NOMO-1 (cell line): ENCODE results near the gene NUDCD2.

Experiments used
- DNase-seq, 2 experiments: peaks; one replicate each; lab custom pipeline; 2025; ENCODE audit not compliant: unreplicated experiment in 2 of 2; lab: John Stamatoyannopoulos, UW

NUDCD2 gene

GRCh38 chr5:163459819-163460561 is at the start of gene NUDCD2:
Gene NUDCD2, minus strand, starts transcription at chr5:163460102. Its CDS starts 52 bp downstream, at chr5:163460050.
- DNase-seq: peak; percentile 96 to 98

- DNase-seq: no peak
Observed at GRCh38 chr5:163509291-163509951, 49.5 kb upstream of the NUDCD2 start.

GRCh38 chr5:163508753-163509152 is 48.9 kb upstream of the NUDCD2 start:
- no peak for DNase-seq

- DNase-seq: peak in 1 of 2 experiments; percentile 28
Observed at GRCh38 chr5:163506726-163507125, 46.8 kb upstream of the NUDCD2 start.

GRCh38 chr5:163506095-163506457 is 46.2 kb upstream of the NUDCD2 start:
- no peak for DNase-seq

- peak; percentile 94 to 98 for DNase-seq
Observed at GRCh38 chr5:163505368-163506094, 45.6 kb upstream of the NUDCD2 start, which contains the start of gene MAT2B. Gene MAT2B, plus strand, starts transcription at chr5:163505619. Its CDS starts 68 bp downstream, at chr5:163505687.

- DNase-seq: no peak
Observed at GRCh38 chr5:163505049-163505367, 45.1 kb upstream of the NUDCD2 start.

GRCh38 chr5:163504079-163504931 is 44.4 kb upstream of the NUDCD2 start:
- DNase-seq: peak; percentile 38 to 66

GRCh38 chr5:163503106-163504078 is 43.5 kb upstream of the NUDCD2 start:
- DNase-seq: peak; percentile 39 to 68

- no peak for DNase-seq
Observed at GRCh38 chr5:163502521-163502920, 42.6 kb upstream of the NUDCD2 start.

GRCh38 chr5:163498886-163499285 is 39.0 kb upstream of the NUDCD2 start:
- DNase-seq: no peak

- no peak for DNase-seq
Observed at GRCh38 chr5:163497315-163497714, 37.4 kb upstream of the NUDCD2 start.

GRCh38 chr5:163496286-163496685 is 36.4 kb upstream of the NUDCD2 start:
- no peak for DNase-seq

GRCh38 chr5:163489745-163490075 is 29.8 kb upstream of the NUDCD2 start:
- DNase-seq: no peak

GRCh38 chr5:163489055-163489744 is 29.3 kb upstream of the NUDCD2 start:
- no peak for DNase-seq

GRCh38 chr5:163478982-163479271 is 19.0 kb upstream of the NUDCD2 start:
- no peak for DNase-seq

GRCh38 chr5:163478126-163478981 is 18.5 kb upstream of the NUDCD2 start:
- no peak for DNase-seq

- peak; percentile 15 to 72 for DNase-seq
Observed at GRCh38 chr5:163475411-163475810, 15.5 kb upstream of the NUDCD2 start.
